Smooth muscle cell (in vitro differentiated cells): ENCODE measurements around the gene SLC10A3. TPM values are rescaled to one million over a fixed set of nuclear protein-coding genes. Genes with fewer than 3 reads are reported as not detected.

Experiments
- DNase-seq: peaks from one replicate; lab custom pipeline; 2025; ENCODE audit not compliant: unreplicated experiment; lab: John Stamatoyannopoulos, UW
- H2AFZ ChIP-seq: fragments of 200-600 bp; sonication (generic); 2 replicates; pipeline ENCODE4 v1.6.0; 2016; ENCODE audit warnings: antibody characterized with exemption, low read depth, mild to moderate bottlenecking
- H3F3A ChIP-seq: fragments of 200-600 bp; sonication (generic); 2 replicates; pipeline ENCODE4 v1.6.0; 2017; ENCODE audit warnings: antibody characterized with exemption, low read depth
- H3K27ac ChIP-seq: fragments of 200-600 bp; sonication (generic); 2 replicates; pipeline ENCODE4 v1.5.1; 2016; ENCODE audit warnings: low read depth, mild to moderate bottlenecking
- H3K27me3 ChIP-seq: fragments of 200-600 bp; sonication (generic); 2 replicates; pipeline ENCODE4 v1.6.1; 2016; ENCODE audit warnings: low read depth, mild to moderate bottlenecking
- H3K36me3 ChIP-seq: fragments of 200-600 bp; sonication (generic); 2 replicates; pipeline ENCODE4 v1.5.1; 2016; ENCODE audit warnings: low read depth
- H3K4me1 ChIP-seq: fragments of 200-600 bp; sonication (generic); 2 replicates; pipeline ENCODE4 v1.5.1; 2016; ENCODE audit warnings: low read depth
- H3K4me2 ChIP-seq: fragments of 200-600 bp; sonication (generic); 2 replicates; pipeline ENCODE4 v1.6.0; 2016; ENCODE audit warnings: mild to moderate bottlenecking
- H3K4me3 ChIP-seq: fragments of 200-600 bp; sonication (generic); 2 replicates; pipeline ENCODE4 v1.5.1; 2016; ENCODE audit warnings: mild to moderate bottlenecking
- H3K79me2 ChIP-seq: fragments of 200-600 bp; sonication (generic); 2 replicates; pipeline ENCODE4 v1.6.0; 2016; ENCODE audit warnings: low read depth, mild to moderate bottlenecking
- H3K9ac ChIP-seq: fragments of 200-600 bp; sonication (generic); 2 replicates; pipeline ENCODE4 v1.6.0; 2016; ENCODE audit warnings: low read depth
- H3K9me3 ChIP-seq: fragments of 200-600 bp; sonication (generic); replicated peaks from 2 replicates; pipeline ENCODE4 v1.5.1; 2016; ENCODE audit warnings: low read depth
- H4K20me1 ChIP-seq: fragments of 200-600 bp; sonication (generic); 2 replicates; pipeline ENCODE4 v1.6.0; 2016; ENCODE audit warnings: low read depth
- WGBS: methylation state at CpG from one replicate; pipeline ENCODE4 v1.1.7; 2016; ENCODE audit warnings: low lambda C conversion rate; 5-methylcytosine and 5-hydroxymethylcytosine counted together
- polyA plus RNA-seq: library from polyadenylated mRNA; unstranded; fragments of >200 nt; fragmentation: Nextera tagmentation; extraction: Ambion mirVana; gene quantifications from 2 replicates; pipeline ENCODE4 v1.2.1, GENCODE V29; 2016
- total RNA-seq: library from RNA; depleted of rRNA; stranded (reverse); fragments of >200 nt; gene quantifications from 2 replicates; pipeline ENCODE4 v1.2.3, GENCODE V29; 2014
- TF ChIP-seq, protein P1 (sequence below): fragments of 200-600 bp; sonication (generic); IDR thresholded peaks from 2 replicates; pipeline ENCODE4 v1.5.1; 2017; ENCODE audit warnings: borderline replicate concordance, mild to moderate bottlenecking, antibody characterized with exemption; ENCODE audit not compliant: insufficient read depth, poor library complexity, severe bottlenecking

SLC10A3 gene
- total and polyA plus RNA-seq, 2 experiments from 2014 or later, result 34.7 to 52.1 TPM

DNA sequence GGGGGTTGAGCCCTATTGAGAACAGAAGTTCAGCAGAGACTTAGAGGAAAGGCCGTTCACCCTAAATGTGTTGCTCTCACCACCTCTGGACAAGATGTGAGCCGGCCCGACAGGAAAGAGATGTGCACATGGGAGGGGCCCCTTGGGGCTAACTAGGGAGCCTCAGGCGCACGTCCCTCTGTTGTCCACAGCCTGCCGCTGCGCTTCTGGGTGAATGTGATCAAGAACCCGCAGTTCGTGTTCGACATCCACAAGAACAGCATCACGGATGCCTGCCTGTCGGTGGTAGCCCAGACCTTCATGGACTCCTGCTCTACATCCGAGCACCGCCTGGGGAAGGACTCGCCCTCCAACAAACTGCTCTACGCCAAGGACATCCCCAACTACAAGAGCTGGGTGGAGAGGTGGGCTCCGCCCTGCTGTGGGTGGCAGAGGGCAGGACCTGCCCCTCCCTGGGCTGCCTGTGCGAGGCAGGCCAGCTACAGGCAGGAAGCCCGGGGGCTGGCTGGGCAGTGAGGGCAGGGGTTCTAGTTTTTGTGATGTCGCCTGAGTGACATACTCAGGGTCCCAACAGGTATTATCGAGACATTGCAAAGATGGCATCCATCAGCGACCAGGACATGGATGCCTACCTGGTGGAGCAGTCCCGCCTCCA is 19.4 kb downstream of the SLC10A3 start:
- H3K9ac ChIP-seq, result no peak overlapping the region
- no peaks in the 10 kb centered on the region for H3K9me3 ChIP-seq
- no peaks in the 10 kb centered on the region for H3K27me3 ChIP-seq
- no peaks in the 10 kb centered on the region for H3K4me1 ChIP-seq
- H3K36me3 ChIP-seq, result no peaks in the 10 kb centered on the region
- H3K27ac ChIP-seq, result no peak overlapping the region
- no peak overlapping the region for H3K4me3 ChIP-seq
- H3K4me2 ChIP-seq, result no peak overlapping the region
- WGBS, result 93% methylated on average over 20 of the region's 23 CpGs
- TF ChIP-seq, protein P1, sequence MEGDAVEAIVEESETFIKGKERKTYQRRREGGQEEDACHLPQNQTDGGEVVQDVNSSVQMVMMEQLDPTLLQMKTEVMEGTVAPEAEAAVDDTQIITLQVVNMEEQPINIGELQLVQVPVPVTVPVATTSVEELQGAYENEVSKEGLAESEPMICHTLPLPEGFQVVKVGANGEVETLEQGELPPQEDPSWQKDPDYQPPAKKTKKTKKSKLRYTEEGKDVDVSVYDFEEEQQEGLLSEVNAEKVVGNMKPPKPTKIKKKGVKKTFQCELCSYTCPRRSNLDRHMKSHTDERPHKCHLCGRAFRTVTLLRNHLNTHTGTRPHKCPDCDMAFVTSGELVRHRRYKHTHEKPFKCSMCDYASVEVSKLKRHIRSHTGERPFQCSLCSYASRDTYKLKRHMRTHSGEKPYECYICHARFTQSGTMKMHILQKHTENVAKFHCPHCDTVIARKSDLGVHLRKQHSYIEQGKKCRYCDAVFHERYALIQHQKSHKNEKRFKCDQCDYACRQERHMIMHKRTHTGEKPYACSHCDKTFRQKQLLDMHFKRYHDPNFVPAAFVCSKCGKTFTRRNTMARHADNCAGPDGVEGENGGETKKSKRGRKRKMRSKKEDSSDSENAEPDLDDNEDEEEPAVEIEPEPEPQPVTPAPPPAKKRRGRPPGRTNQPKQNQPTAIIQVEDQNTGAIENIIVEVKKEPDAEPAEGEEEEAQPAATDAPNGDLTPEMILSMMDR, result no peak
- H4K20me1 ChIP-seq, result peaks cover 20% of the 10 kb centered on the region
- no peaks in the 10 kb centered on the region for H3F3A ChIP-seq
- no peak overlapping the region for H2AFZ ChIP-seq
- no peaks in the 10 kb centered on the region for H3K79me2 ChIP-seq
- DNase-seq, result no peak

DNA sequence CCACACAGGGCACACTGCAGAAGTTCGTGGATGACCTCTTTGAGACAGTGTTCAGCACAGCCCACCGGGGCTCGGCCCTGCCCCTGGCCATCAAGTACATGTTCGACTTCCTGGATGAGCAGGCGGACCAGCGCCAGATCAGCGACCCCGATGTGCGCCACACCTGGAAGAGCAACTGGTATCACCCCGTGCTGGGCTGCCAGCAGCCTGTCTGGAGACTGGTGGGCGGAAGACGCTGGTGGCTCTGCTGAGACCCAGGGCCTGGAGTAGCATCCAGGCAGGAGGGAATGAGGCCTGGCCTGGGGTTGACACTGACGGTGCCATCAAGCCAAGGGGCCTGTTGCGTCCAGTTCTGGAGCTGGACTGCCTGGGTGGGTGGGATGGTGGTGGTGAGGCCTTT is 20.0 kb downstream of the SLC10A3 start:
- Histone ChIP-seq H3K4me2 (no peak overlapping the region), H3K4me3 (no peak overlapping the region), H3K27ac (no peak overlapping the region), H4K20me1 (peaks cover 20% of the 10 kb centered on the region), H3K79me2 (no peaks in the 10 kb centered on the region), H3F3A (no peaks in the 10 kb centered on the region), H3K27me3 (no peaks in the 10 kb centered on the region), H3K9ac (no peak overlapping the region), H3K9me3 (no peaks in the 10 kb centered on the region), H2AFZ (no peak overlapping the region), H3K4me1 (no peaks in the 10 kb centered on the region), H3K36me3 (no peaks in the 10 kb centered on the region)
- DNase-seq, result no peak
- TF ChIP-seq, protein P1, result no peak
- 93% methylated on average over 14 of the region's 14 CpGs for WGBS

DNA sequence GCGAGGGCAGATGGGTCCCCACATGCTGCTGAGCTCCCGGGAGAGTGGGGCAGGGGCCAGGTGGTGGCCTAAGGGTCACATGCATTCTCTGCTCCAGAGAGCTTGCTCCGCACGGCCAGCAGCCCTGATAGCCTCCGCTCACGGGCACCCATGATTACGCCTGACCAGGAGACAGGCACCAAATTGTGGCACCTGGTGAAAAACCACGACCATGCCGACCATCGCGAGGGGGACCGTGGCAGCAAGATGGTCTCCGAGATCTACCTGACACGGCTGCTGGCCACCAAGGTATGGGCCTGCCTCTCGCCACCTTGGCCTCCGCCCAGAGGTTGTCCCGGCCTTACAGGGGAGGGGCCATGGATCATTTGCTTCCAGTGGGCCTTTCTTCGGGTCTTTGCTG is 20.5 kb downstream of the SLC10A3 start:
- TF ChIP-seq, protein P1, result no peak
- 95% methylated on average over 18 of the region's 18 CpGs for WGBS
- Histone ChIP-seq H3K4me1 (no peaks in the 10 kb centered on the region), H3K4me3 (no peak overlapping the region), H4K20me1 (peaks cover 24% of the 10 kb centered on the region), H3K27ac (no peak overlapping the region), H3K79me2 (no peaks in the 10 kb centered on the region), H3K36me3 (no peaks in the 10 kb centered on the region), H3K9me3 (no peaks in the 10 kb centered on the region), H3F3A (no peaks in the 10 kb centered on the region), H3K27me3 (no peaks in the 10 kb centered on the region), H3K9ac (no peak overlapping the region), H2AFZ (no peak overlapping the region), H3K4me2 (no peak overlapping the region)
- DNase-seq, result no peak

DNA sequence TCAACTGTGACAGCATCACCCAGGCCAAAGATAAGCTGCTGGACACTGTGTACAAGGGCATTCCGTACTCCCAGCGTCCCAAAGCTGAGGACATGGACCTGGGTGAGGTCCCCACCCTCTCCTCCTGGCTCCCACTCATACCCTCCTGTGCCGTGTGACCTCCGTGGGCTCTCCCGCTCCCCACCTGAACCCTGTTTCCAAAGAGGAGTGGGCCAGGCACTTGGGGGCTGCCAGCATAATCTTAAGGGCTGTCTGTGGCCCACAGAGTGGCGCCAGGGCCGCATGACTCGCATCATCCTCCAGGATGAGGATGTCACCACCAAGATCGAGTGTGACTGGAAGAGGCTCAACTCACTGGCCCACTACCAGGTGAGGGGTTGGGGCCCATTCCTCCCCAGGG is 21.3 kb downstream of the SLC10A3 start:
- Histone ChIP-seq H3K4me2 (no peak overlapping the region), H2AFZ (no peak overlapping the region), H3F3A (no peaks in the 10 kb centered on the region), H3K36me3 (no peaks in the 10 kb centered on the region), H3K79me2 (no peaks in the 10 kb centered on the region), H3K4me3 (no peak overlapping the region), H3K9me3 (no peaks in the 10 kb centered on the region), H3K9ac (no peak overlapping the region), H4K20me1 (peaks cover 31% of the 10 kb centered on the region), H3K27ac (no peak overlapping the region), H3K4me1 (no peaks in the 10 kb centered on the region), H3K27me3 (no peaks in the 10 kb centered on the region)
- TF ChIP-seq, protein P1, result no peak
- no peak for DNase-seq
- whole genome bisulfite sequencing, result 92% methylated on average over 9 of the region's 9 CpGs
